GM19328 (cell line): ENCODE data around the gene OR4E1.
A peak's percentile ranks its signal among the peaks of the same experiment; 100 is the strongest.
"Not testable (repeated sequence)": the region's sequence is repeated elsewhere in the genome, so short reads cannot be mapped to it uniquely, and the experiment has no call there.

Experiments
- ATAC-seq: cut with Tn5 transposase; IDR thresholded peaks from one replicate; pipeline ENCODE4 v1.9.1; 2021; ENCODE audit warnings: mild to moderate bottlenecking, moderate library complexity; ENCODE audit not compliant: unreplicated experiment

Gene OR4E1, protein sequence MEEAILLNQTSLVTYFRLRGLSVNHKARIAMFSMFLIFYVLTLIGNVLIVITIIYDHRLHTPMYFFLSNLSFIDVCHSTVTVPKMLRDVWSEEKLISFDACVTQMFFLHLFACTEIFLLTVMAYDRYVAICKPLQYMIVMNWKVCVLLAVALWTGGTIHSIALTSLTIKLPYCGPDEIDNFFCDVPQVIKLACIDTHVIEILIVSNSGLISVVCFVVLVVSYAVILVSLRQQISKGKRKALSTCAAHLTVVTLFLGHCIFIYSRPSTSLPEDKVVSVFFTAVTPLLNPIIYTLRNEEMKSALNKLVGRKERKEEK

GRCh38 chr14:21673718-21674117 lies at the start of gene OR4E1:
Gene OR4E1 (minus strand): TSS chr14:21673818. CDS start chr14:21670935, 2,883 bp downstream.
- no peak for ATAC-seq

GRCh38 chr14:21721504-21721903 lies 47.9 kb upstream of the OR4E1 start:
- ATAC-seq: no peak

- ATAC-seq: no peak
These were observed 46.2 kb upstream of the OR4E1 start for GRCh38 chr14:21719841-21720240.

GRCh38 chr14:21714318-21714929 lies 40.8 kb upstream of the OR4E1 start:
- no peak for ATAC-seq

DNA sequence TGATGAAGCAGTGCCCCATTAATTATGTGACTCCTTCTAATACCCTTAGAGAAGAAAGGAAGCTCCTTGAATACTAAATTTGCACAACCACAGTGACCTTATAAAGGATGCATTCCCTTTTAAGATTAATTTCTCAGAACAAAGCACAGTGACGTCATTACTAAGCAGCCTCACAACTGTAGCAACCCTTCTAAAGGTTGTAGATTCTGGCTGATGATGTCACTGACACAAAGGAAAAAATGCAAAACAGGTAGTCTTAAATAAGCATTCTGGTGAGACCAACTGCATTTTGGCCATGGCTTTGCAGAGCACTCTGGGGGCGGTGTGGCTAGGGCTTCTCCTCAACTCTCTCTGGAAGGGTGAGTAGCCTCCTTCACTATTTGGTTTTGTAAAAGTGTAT lies 38.4 kb upstream of the OR4E1 start:
- no peak for ATAC-seq

- ATAC-seq: peak; percentile 55
These were observed 37.8 kb upstream of the OR4E1 start for GRCh38 chr14:21711360-21711961.

GRCh38 chr14:21704338-21704737 lies 30.7 kb upstream of the OR4E1 start:
- no peak for ATAC-seq

DNA sequence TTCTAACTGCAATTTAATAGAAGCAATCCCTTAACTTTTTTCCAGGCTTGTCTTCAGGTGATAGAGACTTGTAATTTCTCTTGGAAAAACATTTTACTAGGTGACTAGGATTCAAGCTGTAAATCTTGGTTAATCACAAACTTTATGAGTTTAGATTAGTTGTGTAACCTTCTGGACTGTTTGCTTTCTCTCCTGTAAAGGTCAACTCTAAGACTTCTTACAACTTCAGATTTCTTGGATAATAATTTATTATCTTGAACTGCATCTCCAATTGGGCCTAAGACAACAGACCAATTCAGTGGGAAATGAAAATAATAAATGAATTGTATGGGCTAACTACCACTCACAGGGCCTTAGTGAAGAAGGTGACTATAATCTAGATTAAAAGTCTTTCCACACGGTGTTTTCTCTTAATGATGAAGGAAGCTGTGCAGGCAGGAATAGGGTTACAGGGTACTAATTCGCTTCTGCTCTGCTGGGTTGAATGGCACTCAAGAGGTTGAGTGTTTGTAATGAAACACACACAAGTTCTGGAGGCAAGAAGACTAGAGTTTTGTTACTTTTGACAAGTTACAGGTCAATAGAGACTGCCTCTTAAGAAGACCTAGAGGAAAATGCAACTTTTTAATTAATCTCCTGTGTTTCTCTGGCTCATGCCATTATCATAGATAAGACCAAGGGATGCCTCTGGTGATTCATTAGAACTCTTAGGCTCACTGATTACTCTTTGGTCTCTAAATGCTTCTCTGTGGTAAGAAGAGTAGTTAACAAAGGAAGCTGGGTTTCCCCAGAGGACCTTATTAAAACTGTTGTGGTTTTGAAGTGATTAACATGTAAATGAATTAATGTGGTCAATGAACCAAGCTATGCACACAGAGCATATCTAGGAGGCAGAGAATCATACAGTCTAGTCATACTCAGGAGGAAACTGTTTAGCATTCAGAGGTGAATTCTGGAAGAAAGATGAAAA lies 30.0 kb upstream of the OR4E1 start:
- ATAC-seq: no peak

DNA sequence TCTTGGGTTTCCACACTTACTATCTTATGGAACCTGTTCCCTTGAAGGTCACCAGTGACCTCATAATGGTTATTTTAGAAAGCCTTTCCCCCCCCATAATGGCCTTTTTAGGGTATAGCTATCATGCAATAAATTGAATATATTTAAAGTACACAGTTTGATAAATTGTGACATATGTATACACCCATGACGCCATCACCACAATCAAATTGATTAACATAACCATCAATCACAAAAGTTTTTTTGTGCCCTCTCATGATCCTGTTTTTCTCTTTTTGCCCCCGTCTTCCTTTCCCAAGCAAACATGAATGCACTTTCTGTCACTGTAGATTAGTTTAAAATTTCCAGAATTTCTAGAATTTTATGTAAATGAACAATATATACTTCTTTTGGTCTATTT lies 28.7 kb upstream of the OR4E1 start:
- ATAC-seq: no peak

GRCh38 chr14:21699551-21699950 lies 25.9 kb upstream of the OR4E1 start:
- no peak for ATAC-seq

DNA sequence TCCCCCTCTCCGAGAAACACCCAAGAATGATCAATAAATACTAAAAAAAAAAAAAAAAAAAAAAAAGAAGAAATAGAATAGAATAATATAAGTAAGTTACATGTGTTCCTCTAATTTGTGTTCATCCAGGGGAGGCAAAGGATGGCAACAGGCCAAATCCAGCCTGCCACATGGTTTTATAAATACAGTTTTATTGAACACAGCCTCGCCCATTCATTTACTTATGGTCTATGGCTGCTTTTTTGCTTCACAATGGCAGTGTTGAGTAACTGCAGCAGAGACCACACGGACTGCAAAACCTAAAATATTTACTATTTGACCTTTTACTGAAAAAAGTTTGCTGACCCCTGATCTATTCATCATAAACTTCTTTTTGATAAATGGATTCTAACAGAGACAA lies 24.9 kb upstream of the OR4E1 start:
- ATAC-seq: not testable (repeated sequence)

DNA sequence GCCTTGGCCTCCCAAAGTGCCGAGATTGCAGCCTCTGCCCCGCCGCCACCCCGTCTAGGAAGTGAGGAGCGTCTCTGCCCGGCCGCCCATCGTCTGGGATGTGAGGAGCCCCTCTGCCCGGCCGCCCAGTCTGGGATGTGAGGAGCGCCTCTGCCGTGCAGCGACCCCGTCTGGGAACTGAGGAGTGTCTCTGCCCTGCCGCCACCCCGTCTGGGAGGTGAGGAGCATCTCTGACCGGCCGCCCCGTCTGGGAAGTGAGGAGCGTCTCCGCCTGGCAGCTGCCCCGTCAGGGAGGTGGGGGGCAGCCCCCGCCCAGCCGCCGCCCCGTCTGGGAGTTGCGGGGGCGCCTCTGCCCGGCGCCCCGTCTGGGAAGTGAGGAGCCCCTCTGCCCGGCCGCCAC lies 24.0 kb upstream of the OR4E1 start:
- not testable (repeated sequence) for ATAC-seq

DNA sequence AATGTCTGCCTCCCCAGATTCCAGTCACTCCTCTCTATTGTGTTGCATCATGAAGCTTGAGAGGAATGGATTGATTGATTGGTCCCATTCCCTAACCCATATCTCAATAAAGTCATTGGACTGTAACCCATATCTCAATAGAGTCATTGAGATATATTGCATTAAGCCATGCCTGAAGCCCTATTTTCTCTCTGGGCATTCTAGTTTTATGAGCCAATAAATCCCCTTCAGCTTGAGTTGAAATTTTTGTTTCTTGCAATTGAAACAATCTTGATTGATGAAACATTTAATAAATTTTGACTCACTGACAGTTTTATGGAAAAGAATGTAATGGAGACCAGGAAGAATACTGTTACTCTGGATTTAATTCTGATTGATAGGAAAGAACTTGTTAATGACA lies 20.8 kb upstream of the OR4E1 start:
- ATAC-seq: no peak

- ATAC-seq: no peak
These were observed 12.8 kb upstream of the OR4E1 start for GRCh38 chr14:21686468-21686867.

DNA sequence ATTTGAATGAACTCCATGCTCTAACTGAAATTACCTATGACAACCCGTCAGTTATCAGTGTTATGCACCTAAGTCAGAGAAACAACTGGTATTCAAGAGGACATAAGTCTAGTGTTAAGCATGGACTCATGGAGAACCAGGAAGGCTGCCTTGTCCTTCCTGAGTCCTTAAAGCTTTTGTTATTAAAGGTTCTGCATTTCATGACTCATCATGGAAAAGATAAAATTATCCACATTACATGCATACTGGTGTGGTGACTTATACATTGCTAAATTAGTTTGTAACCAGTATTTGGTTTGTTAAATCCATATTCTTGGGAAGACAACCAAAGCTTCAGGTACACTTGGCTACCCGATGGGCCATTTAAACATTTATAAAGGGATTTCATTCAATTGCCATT lies 6.5 kb upstream of the OR4E1 start:
- ATAC-seq: no peak

GRCh38 chr14:21675566-21675965 lies 1.9 kb upstream of the OR4E1 start:
- no peak for ATAC-seq

DNA sequence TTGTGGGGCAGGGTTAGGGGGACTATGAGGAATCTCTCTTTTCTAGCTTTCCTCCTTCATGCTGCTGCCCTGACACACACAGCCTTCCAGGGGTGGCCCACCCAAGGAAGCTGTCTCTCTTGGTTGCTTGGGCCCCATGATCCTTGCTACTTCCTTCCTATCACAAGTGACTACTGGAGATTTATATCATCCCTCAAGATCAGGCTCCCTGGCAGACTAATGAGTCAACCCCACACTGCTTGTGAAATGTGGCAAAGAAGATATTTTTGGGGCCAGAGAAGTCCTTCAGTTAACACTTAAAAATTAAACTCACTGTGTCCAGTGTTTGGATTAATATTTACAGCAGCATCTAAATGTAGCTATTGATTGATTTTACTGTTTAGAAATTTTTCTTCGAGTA lies 1.5 kb downstream of the OR4E1 start:
- ATAC-seq: no peak

DNA sequence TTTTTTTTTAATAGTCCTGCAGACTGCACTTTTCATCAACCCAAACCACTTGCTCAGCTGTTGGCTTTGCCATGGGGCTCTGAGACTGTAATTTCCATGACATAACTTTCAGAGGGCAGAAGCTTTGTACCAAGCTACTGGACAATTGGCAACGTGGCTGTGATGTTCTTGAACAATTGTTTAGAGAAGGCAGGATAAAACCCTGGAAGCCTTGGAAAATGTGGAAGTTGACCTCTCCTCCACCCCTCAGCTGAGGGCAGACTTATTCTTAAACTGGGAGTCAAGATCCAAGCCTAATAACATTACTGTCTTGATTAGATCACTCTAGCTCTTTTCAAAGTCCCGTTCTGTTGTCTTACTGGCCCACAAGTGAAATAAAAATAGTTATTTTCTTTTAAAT lies 2.2 kb downstream of the OR4E1 start:
- ATAC-seq: no peak

GRCh38 chr14:21669284-21669683 lies 4.3 kb downstream of the OR4E1 start:
- no peak for ATAC-seq

- ATAC-seq: no peak
These were observed 5.2 kb downstream of the OR4E1 start for GRCh38 chr14:21668377-21668776.

- ATAC-seq: no peak
These were observed 16.6 kb downstream of the OR4E1 start for GRCh38 chr14:21656980-21657379.
